Mesothelial cell of epicardium (in vitro differentiated cells): ENCODE data around the gene HLA-DQA1. TPM values are rescaled to one million over a fixed set of nuclear protein-coding genes. Genes with fewer than 3 reads are reported as not detected.
"Not testable (repeated sequence)": the region's sequence is repeated elsewhere in the genome, so short reads cannot be mapped to it uniquely, and the experiment has no call there.

ENCODE experiments used
- DNase-seq, 2 experiments: peaks; one replicate each; pipeline ENCODE4 v3.0.0; 2021; ENCODE audit warnings: low spot score in 2 of 2; ENCODE audit not compliant: unreplicated experiment in 2 of 2
- H3K27ac Mint-ChIP-seq: 2 replicates; pipeline ENCODE4 v1.8.0; 2021; ENCODE audit warnings: mixed read lengths
- H3K27me3 Mint-ChIP-seq: 2 replicates; pipeline ENCODE4 v1.8.0; 2021; ENCODE audit warnings: low read depth, mixed read lengths
- H3K36me3 Mint-ChIP-seq: 2 replicates; pipeline ENCODE4 v1.8.0; 2021; ENCODE audit warnings: mixed read lengths
- H3K4me1 Mint-ChIP-seq: 2 replicates; pipeline ENCODE4 v1.8.0; 2021; ENCODE audit warnings: mixed read lengths
- H3K4me3 Mint-ChIP-seq: 2 replicates; pipeline ENCODE4 v1.8.0; 2021; ENCODE audit warnings: mild to moderate bottlenecking, moderate library complexity, mixed read lengths
- H3K9me3 Mint-ChIP-seq: 2 replicates; pipeline ENCODE4 v1.8.0; 2021; ENCODE audit warnings: mixed read lengths
- total RNA-seq: library from RNA; stranded (reverse); gene quantifications from 3 replicates; pipeline ENCODE4 v1.2.1, GENCODE V29; 2021
- TF ChIP-seq, protein P1 (sequence below): fragments of 200-600 bp; sonication (generic); IDR thresholded peaks from one replicate; pipeline ENCODE4 v1.5.0; 2021; ENCODE audit warnings: antibody characterized with exemption; ENCODE audit not compliant: unreplicated experiment

The HLA-DQA1 gene
- total RNA-seq, 1 donor from 2014 or later: not detected

DNA sequence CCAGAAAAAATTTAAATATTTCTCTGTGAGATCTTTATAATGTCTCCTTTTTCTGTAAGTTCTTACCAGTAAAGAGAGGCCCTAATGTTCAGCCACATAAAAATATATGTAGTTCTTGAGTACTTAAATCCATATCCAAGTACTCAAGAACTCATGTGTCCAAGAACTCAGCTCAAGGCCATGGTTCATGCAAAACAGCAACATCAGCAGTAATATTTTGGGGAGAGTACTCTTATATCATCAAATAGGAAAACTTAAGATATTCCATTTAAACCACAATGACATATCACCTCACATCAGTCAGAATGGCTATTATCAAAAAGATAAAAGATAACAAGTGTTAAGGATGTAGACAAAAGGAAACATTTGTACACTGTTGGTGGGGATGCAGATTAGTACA is 32.7 kb downstream of the HLA-DQA1 start:
- Mint-ChIP-seq H3K27ac (no peak overlapping the region), H3K4me1 (peaks cover 19% of the 10 kb centered on the region), H3K4me3 (no peak overlapping the region), H3K36me3 (no peaks in the 10 kb centered on the region), H3K27me3 (peaks cover 31% of the 10 kb centered on the region), H3K9me3 (peaks cover 13% of the 10 kb centered on the region)
- TF ChIP-seq, protein P1, sequence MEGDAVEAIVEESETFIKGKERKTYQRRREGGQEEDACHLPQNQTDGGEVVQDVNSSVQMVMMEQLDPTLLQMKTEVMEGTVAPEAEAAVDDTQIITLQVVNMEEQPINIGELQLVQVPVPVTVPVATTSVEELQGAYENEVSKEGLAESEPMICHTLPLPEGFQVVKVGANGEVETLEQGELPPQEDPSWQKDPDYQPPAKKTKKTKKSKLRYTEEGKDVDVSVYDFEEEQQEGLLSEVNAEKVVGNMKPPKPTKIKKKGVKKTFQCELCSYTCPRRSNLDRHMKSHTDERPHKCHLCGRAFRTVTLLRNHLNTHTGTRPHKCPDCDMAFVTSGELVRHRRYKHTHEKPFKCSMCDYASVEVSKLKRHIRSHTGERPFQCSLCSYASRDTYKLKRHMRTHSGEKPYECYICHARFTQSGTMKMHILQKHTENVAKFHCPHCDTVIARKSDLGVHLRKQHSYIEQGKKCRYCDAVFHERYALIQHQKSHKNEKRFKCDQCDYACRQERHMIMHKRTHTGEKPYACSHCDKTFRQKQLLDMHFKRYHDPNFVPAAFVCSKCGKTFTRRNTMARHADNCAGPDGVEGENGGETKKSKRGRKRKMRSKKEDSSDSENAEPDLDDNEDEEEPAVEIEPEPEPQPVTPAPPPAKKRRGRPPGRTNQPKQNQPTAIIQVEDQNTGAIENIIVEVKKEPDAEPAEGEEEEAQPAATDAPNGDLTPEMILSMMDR: no peak
- DNase-seq: no peak

DNA sequence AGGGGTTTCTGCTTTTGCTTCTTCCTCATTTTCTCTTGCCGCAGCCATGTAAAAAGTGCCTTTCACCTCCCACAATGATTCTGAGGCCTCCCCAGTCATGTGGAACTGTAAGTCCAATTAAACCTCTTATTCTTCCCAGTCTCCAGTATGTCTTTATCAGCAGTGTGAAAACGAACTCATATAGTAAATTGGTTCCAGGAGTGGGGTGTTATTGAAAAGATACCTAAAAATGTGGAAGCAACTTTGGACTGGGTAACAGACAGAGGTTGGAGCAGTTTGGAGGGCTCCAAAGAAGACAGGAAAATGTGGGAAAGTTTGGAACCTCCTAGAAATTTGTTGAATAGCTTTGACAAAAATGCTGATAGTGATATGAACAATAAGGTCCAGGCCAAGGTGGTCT is 34.7 kb downstream of the HLA-DQA1 start:
- Mint-ChIP-seq H3K9me3 (peaks cover 16% of the 10 kb centered on the region), H3K27me3 (peaks cover 15% of the 10 kb centered on the region)
- not testable (repeated sequence) for H3K4me1 Mint-ChIP-seq, H3K36me3 Mint-ChIP-seq, H3K4me3 Mint-ChIP-seq, DNase-seq, H3K27ac Mint-ChIP-seq

DNA sequence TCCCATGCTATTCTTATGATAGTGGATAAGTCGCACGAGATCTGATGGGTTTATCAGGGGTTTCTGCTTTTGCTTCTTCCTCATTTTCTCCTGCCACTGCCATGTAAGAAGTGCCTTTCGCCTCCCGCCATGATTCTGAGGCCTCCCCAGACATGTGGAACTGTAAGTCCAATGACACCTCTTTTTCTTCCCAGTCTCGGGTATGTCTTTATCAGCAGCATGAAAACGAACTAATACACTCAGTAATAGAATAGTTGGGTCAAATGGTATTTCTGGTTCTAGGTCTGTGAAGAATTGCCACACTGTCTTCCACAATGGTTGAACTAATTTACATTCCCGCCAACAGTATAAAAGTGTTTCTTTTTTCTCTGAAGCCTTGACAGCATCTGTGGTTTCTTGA is 36.9 kb downstream of the HLA-DQA1 start:
- H3K36me3 Mint-ChIP-seq, DNase-seq, H3K4me3 Mint-ChIP-seq, H3K4me1 Mint-ChIP-seq, H3K27ac Mint-ChIP-seq: not testable (repeated sequence)
- H3K27me3 Mint-ChIP-seq: peaks cover 14% of the 10 kb centered on the region
- H3K9me3 Mint-ChIP-seq: peaks cover 31% of the 10 kb centered on the region

DNA sequence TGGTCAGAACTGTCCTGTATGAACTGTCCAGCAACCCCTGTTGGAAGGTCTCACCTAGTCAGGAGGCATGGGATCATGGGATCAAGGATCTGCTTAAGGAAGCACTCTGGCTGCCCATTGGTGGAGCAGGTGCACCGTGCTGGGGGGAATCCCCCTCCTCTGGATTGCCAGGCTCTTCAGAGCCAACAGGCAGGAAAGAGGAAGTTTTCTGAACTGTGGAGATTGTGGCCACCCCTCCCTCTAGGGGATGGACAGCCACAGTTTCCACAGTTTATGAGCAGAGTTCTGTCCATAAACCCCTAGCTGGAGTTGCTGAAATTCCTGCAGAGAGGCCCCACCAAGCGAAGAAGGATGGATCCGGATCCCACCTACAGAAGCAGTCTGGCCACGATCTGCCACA is 42.3 kb downstream of the HLA-DQA1 start:
- Mint-ChIP-seq H3K27ac (no peak overlapping the region), H3K9me3 (peaks cover 18% of the 10 kb centered on the region), H3K27me3 (peaks cover 31% of the 10 kb centered on the region), H3K4me3 (no peak overlapping the region), H3K4me1 (no peaks in the 10 kb centered on the region), H3K36me3 (no peaks in the 10 kb centered on the region)
- no peak for DNase-seq
- TF ChIP-seq, protein P1: no peak

DNA sequence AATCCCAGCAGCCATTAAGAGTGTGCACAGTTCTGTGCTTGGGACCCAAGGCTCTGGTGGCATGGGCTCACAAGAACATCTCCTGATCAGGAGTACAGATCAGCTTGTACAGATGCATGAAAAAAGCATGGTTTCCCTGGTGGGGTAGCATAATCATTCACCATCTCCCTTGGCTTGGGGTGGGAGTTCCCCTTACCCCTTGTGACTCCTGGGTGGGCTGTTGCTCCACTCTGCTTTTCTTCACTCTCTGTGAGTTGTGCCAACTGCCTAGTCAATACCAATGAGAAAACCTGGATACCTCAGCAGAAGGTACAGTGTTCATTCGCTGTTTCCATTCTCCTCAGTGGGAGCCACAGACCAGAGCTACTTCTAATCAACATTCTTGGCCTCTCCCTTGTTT is 42.8 kb downstream of the HLA-DQA1 start:
- Mint-ChIP-seq H3K4me1 (no peaks in the 10 kb centered on the region), H3K36me3 (no peaks in the 10 kb centered on the region)
- TF ChIP-seq, protein P1: no peak

DNA sequence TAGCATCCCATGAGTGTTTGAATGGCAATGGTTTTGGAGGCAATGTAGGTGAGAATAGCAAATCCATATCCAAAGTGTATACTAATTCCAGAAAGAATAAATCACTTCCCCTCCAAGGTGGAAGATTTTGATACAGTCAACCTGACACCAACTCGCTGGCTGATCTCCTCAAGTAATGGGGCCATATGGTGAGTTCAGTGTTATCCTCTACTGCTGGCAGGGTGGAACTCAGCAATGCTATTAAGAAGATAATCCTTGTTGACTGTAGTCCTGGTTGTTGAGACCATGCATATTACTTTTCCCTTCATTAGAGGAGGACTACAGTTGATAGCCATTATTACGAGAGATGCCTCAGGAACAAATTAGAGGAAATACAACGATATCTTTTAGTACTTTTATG is 47.0 kb downstream of the HLA-DQA1 start:
- no peaks in the 10 kb centered on the region for H3K4me1 Mint-ChIP-seq
- TF ChIP-seq, protein P1: no peak
- H3K36me3 Mint-ChIP-seq: no peaks in the 10 kb centered on the region
- no peak overlapping the region for H3K27ac Mint-ChIP-seq
- DNase-seq: no peak
- peaks cover 33% of the 10 kb centered on the region for H3K27me3 Mint-ChIP-seq
- no peak overlapping the region for H3K4me3 Mint-ChIP-seq
- no peaks in the 10 kb centered on the region for H3K9me3 Mint-ChIP-seq

More for the DNA sequence above, 42.8 kb downstream of the HLA-DQA1 start:
- peaks cover 18% of the 10 kb centered on the region for H3K9me3 Mint-ChIP-seq
- H3K27me3 Mint-ChIP-seq: peaks cover 32% of the 10 kb centered on the region
- no peak for DNase-seq
- H3K4me3 Mint-ChIP-seq: no peak overlapping the region
- no peak overlapping the region for H3K27ac Mint-ChIP-seq

DNA sequence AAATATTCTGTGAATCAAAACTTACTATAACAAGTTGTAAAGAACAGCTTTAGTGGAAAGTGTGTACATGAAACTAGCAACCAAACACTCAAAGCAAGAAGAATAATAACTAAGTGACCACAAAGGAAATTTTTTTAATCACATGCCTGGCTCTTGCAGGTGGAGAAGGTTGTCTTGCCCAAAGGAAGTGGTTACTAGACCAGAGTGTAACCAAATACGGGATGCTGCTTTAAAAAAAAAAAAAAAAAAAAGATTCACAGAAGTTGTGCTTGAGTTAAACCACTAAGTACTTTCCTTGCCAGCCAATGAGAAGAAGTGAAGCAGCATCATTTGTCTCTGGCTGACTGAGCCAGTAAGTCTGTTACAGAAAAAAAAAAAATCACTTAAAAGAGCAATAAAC is 48.4 kb downstream of the HLA-DQA1 start:
- Mint-ChIP-seq H3K9me3 (no peaks in the 10 kb centered on the region), H3K27me3 (peaks cover 28% of the 10 kb centered on the region), H3K27ac (no peak overlapping the region), H3K4me3 (no peak overlapping the region), H3K4me1 (no peaks in the 10 kb centered on the region), H3K36me3 (no peaks in the 10 kb centered on the region)
- no peak for DNase-seq
- TF ChIP-seq, protein P1: no peak
